Adipocyte (in vitro differentiated cells): ENCODE measurements around the gene RNF130.
"Not testable (repeated sequence)": the region's sequence is repeated elsewhere in the genome, so short reads cannot be mapped to it uniquely, and the experiment has no call there.

Source experiments
- DNase-seq: peaks from one replicate; pipeline ENCODE4 v3.0.0-alpha.2; 2015; ENCODE audit warnings: low read depth
- H3K27me3 ChIP-seq: replicated peaks from 2 replicates; pipeline ENCODE4 v1.7.0; 2013; ENCODE audit warnings: mild to moderate bottlenecking, low read length, moderate library complexity; ENCODE audit not compliant: control insufficient read depth, insufficient read depth
- H3K36me3 ChIP-seq: 2 replicates; pipeline ENCODE4 v1.7.0; 2013; ENCODE audit warnings: low read length, mild to moderate bottlenecking, moderate library complexity; ENCODE audit not compliant: control insufficient read depth, insufficient read depth, severe bottlenecking
- H3K4me1 ChIP-seq: 2 replicates; pipeline ENCODE4 v1.7.0; 2013; ENCODE audit warnings: mild to moderate bottlenecking, low read length, moderate library complexity; ENCODE audit not compliant: control insufficient read depth, insufficient read depth
- H3K4me3 ChIP-seq: 2 replicates; pipeline ENCODE4 v1.7.0; 2013; ENCODE audit warnings: mild to moderate bottlenecking, low read length, moderate library complexity
- H3K9ac ChIP-seq: 2 replicates; pipeline ENCODE4 v1.7.0; 2013; ENCODE audit warnings: mild to moderate bottlenecking, low read length, moderate library complexity
- H3K9me3 ChIP-seq: 2 replicates; pipeline ENCODE4 v1.7.0; 2013; ENCODE audit warnings: mild to moderate bottlenecking, low read length, moderate library complexity; ENCODE audit not compliant: control insufficient read depth

Gene RNF130

DNA sequence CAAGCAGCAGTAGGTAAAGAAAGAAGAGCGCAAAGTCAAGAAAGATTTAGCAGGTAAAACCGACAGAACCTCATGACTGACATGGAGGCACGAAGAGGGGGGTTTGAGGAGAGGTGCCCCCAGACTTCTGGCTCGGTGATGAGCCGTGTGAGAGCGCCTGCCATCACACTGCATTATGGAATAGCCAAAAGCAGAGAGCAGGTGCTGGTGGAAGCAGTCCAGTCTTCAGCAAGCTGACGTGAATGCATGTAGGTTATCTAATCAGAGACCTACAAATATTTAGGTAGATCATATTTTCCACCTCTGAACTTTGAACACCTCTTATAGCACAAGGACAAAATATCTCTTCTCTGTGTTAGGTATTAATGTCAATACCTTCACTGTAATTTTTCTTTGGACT, 68.4 kb downstream of the RNF130 start:
- no peak for DNase-seq
- Histone ChIP-seq H3K36me3 (peaks cover 8% of the 10 kb centered on the region), H3K4me3 (no peak overlapping the region), H3K4me1 (peaks cover 11% of the 10 kb centered on the region), H3K27me3 (no peaks in the 10 kb centered on the region), H3K9ac (no peak overlapping the region), H3K9me3 (no peaks in the 10 kb centered on the region)

DNA sequence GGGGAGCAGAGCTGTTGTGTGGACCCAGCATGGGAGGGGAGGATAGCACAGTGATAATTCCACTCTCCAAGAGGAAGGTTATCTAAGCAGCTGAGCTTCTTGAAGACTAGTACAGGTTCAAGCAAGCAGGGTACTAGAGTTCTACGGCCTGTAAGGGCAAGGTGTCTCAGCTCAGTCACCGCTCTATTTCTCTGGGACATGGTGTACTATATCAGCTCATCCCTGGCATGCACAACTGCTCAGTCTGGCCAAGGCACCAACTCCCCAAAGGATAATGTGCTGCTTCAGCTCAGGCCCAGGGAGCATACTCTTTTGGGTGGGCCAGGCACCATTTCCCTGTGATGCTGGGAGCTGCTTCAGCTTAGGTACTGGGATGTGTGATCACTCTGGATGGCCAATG, 69.8 kb downstream of the RNF130 start:
- Histone ChIP-seq H3K27me3 (no peaks in the 10 kb centered on the region), H3K9me3 (no peaks in the 10 kb centered on the region), H3K9ac (no peak overlapping the region), H3K4me1 (peaks cover 11% of the 10 kb centered on the region), H3K4me3 (no peak overlapping the region), H3K36me3 (peaks cover 8% of the 10 kb centered on the region)
- DNase-seq = no peak

DNA sequence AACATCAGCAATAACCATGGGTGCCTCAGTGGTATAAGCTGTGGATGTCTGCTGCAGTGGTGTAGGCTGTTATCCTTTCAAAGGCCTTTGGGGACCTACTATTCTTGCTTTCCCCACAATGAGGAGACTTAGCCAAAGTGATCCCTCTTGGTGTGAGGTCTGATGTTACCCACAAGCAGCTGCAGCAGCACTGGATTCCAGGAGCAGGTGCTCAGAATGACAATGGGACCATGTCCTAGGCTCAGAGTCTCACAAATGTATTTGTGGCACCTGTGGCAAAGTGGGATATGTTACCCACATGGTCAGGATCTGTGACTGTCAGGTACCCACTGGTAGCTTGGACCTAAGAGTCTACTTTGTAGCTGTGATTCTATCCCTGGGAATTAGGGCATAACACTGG, 70.4 kb downstream of the RNF130 start:
- Histone ChIP-seq H3K36me3 (peaks cover 8% of the 10 kb centered on the region), H3K27me3 (no peaks in the 10 kb centered on the region), H3K9me3 (no peaks in the 10 kb centered on the region), H3K4me1 (peaks cover 7% of the 10 kb centered on the region), H3K4me3 (no peak overlapping the region), H3K9ac (no peak overlapping the region)
- no peak for DNase-seq

DNA sequence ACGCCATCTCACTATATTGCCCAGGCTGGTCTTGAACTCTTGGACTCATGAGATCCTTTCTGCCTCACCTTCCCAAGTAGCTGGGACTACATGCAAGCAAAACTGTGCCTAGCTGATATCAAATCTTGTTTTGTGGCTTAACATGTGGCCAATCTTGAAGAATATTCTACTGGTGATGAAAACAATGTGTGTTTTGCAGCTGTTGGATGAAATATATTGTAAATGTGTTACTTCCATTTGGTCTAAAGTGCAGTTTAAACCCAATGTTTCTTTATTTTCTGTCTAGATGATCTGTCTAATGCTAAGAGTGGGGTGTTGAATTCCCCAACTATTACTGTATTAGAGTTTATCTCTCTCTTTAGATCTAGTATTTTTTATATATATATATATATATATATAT, 73.1 kb downstream of the RNF130 start:
- H3K36me3 ChIP-seq = peaks cover 8% of the 10 kb centered on the region
- H3K4me1 ChIP-seq = peaks cover 7% of the 10 kb centered on the region
- no peak overlapping the region for H3K4me3 ChIP-seq
- DNase-seq = no peak
- no peak overlapping the region for H3K9ac ChIP-seq
- H3K9me3 ChIP-seq = peaks cover 3% of the 10 kb centered on the region
- H3K27me3 ChIP-seq = no peaks in the 10 kb centered on the region

DNA sequence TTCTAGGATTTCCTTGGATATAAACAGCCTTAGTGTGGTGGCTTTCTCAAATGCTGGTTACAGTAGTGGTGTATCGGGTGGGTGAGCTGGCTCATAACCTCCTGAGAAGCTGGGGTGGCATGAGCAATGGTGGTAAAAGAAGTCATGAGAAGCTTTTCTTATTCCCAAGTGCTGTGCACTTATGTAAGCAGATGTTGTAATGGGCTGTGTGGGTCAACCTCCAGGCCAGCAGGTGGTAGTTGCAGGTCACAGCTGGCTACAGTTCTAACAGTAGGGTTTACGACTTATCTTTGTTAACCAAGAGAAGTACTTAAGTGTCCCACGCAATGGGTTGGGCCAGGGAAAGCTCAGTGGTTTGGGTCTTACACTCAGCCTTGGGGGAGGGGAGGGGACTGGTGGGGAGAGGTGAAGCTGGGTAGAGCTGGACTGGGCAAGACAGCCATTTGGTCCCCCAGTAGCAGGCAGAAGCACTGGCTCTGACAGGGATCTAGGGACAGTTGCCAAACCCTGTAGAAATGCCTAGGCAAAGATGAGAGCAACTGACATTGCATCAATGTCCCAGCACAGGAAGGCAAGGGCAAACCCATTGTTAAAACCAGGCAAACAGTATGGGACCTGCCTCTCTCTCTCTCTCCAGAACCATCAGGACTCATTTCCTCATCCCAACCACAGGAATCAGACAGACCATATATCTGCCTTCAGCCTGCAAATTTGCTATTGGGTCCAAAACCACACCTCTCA, 76.8 kb downstream of the RNF130 start:
- DNase-seq = no peak
- Histone ChIP-seq H3K9me3 (peaks cover 3% of the 10 kb centered on the region), H3K36me3 (no peaks in the 10 kb centered on the region), H3K4me3 (no peak overlapping the region), H3K27me3 (no peaks in the 10 kb centered on the region), H3K4me1 (no peaks in the 10 kb centered on the region), H3K9ac (no peak overlapping the region)

DNA sequence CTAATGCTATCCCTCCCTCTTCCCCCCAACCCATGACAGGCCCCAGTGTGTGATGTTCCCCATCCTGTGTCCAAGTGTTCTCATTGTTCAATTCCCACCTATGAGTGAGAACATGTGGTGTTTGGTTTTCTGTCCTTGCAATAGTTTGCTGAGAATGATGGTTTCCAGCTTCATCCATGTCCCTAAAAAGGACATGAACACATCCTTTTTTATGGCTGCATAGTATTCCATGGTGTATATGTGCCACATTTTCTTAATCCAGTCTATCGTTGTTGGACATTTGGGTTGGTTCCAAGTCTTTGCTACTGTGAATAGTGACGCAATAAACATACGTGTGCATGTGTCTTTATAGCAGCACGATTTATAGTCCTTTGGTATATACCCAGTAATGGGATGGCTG, 78.7 kb downstream of the RNF130 start:
- H3K9me3 ChIP-seq, H3K27me3 ChIP-seq, H3K36me3 ChIP-seq, H3K4me3 ChIP-seq, DNase-seq, H3K4me1 ChIP-seq, H3K9ac ChIP-seq: not testable (repeated sequence)

DNA sequence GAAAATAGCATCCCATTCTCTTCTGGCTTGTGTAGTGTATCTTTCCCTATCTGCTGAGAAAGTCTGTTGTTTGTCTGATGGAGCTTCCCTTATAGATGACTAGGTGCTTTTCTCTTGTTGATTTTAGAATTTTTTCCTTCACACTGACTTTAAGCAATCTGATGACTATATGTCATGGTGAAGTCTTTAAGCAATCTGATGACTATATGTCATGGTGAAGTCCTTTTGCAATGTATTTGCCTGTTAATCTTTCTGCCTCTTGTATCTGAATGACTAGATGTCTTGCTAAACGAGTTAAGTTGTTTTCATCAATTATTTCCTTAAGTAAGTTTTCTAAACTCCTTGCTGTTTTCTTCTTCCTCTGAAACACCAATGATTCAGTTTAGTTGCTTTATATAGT, 80.5 kb downstream of the RNF130 start:
- H3K36me3 ChIP-seq = no peaks in the 10 kb centered on the region

DNA sequence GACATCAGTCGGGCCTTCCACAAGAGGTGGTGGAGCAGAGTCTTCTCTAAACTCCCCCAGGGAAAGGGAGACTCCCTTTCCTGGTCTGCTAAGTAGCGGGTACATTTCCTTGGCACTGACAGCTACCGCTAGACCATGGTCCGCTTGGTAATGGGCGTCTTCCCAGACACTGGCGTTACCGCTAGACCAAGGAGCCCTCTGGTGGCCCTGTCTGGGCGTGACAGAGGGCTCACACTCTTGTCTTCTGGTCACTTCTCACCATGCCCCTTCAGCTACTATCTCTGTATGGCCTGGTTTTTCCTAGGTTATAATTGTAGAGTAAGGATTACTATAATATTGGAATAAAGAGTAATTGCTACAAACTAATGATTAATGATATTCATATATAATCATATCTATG, 81.0 kb downstream of the RNF130 start:
- H3K9me3 ChIP-seq, H3K27me3 ChIP-seq, H3K4me1 ChIP-seq, DNase-seq, H3K4me3 ChIP-seq, H3K9ac ChIP-seq, H3K36me3 ChIP-seq: not testable (repeated sequence)

More for the DNA sequence above, 80.5 kb downstream of the RNF130 start:
- Histone ChIP-seq H3K27me3 (no peaks in the 10 kb centered on the region), H3K9ac (no peak overlapping the region), H3K4me1 (no peaks in the 10 kb centered on the region), H3K4me3 (no peak overlapping the region), H3K9me3 (peaks cover 3% of the 10 kb centered on the region)
- DNase-seq = no peak

DNA sequence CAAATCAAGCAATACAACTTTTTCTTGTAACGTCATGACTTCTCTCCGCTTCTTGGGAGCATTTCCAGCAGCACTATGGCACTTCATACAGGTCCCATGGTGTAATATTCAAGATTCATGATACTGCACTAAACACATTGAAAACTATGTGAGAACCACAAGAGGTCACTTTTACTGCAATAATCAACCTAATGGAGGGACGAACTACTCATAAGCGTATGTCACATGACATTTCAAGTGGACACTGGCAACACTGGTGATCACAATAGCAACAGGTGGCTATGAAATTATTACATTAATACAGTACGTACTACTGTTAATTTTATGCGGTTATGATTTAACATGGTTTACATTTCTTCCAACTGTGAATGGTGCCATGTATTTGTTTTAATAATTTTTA, 85.2 kb downstream of the RNF130 start:
- no peaks in the 10 kb centered on the region for H3K36me3 ChIP-seq
- H3K27me3 ChIP-seq = no peaks in the 10 kb centered on the region
- H3K4me3 ChIP-seq = no peak overlapping the region
- no peaks in the 10 kb centered on the region for H3K4me1 ChIP-seq
- DNase-seq = no peak
- no peaks in the 10 kb centered on the region for H3K9me3 ChIP-seq
- H3K9ac ChIP-seq = no peak overlapping the region

DNA sequence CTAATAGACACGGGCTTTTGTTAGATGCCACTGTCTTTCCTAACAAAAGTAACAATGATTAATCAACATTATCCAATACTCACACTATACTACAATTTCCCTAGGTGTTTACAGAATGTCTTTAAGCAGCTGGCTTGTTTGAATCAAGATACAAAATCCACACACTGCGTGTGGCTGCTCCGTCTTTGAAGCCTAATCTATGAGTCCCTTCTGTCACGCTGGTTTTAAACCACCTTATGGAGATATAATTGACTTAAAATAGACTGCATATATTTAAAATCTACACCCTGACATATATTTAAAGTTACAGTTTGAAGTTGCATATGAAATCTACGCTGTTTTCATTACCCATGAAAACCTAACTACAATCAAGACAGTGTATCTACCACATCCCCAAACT, 89.9 kb downstream of the RNF130 start:
- no peaks in the 10 kb centered on the region for H3K9me3 ChIP-seq
- H3K36me3 ChIP-seq = peaks cover 24% of the 10 kb centered on the region
- no peak overlapping the region for H3K9ac ChIP-seq
- no peak for DNase-seq
- no peaks in the 10 kb centered on the region for H3K4me1 ChIP-seq
- no peaks in the 10 kb centered on the region for H3K27me3 ChIP-seq
- H3K4me3 ChIP-seq = no peak overlapping the region

DNA sequence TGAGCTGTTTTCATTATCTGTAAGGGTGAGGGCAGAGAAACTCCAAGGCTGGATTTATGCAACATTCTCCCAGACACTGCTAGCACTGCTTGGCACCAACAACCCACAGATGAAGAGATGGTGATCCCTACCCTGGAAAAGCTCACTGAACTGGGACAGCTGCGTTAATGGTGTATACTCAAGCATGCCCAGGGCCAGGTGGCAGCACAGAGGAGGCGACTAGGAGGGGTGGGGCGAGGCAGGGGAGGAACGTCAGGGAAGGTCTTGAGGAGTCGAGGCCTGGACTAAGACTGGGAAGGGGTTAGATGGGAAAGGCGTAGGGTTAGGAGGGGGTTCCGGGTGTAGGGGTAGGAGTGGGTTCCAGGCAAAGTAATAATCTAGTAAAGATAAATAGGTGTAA, 90.8 kb downstream of the RNF130 start:
- H3K9ac ChIP-seq = no peak overlapping the region
- H3K4me3 ChIP-seq = no peak overlapping the region
- H3K9me3 ChIP-seq = no peaks in the 10 kb centered on the region
- H3K27me3 ChIP-seq = no peaks in the 10 kb centered on the region
- DNase-seq = no peak
- no peaks in the 10 kb centered on the region for H3K4me1 ChIP-seq
- peaks cover 24% of the 10 kb centered on the region for H3K36me3 ChIP-seq

DNA sequence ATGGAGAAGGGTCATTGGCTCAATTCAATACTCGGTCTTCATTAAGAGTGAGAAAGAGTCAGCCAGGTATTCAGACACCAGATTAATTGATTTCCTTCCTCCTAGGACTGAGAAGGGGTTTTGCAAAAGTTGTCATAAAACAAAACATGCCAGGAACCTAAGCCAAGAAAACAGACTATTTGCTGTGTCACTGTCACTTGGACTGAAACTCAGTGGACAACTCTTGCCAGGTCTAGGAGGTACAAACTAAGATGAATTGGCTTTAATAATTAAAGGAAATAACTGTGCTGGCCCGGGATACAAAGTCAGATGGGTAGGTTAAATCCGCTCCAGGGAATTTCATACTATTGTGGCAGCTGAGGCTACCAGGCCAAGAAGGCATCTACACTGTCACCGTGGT, 92.8 kb downstream of the RNF130 start:
- Histone ChIP-seq H3K9ac (no peak overlapping the region), H3K36me3 (peaks cover 36% of the 10 kb centered on the region), H3K4me1 (no peaks in the 10 kb centered on the region), H3K4me3 (no peak overlapping the region), H3K27me3 (no peaks in the 10 kb centered on the region), H3K9me3 (no peaks in the 10 kb centered on the region)
- no peak for DNase-seq
